GM18861 (cell line): ENCODE measurements around the gene OAS1.
"Not testable (repeated sequence)": the region's sequence is repeated elsewhere in the genome, so short reads cannot be mapped to it uniquely, and the experiment has no call there.

Experiments
- ATAC-seq: cut with Tn5 transposase; IDR thresholded peaks from one replicate; pipeline ENCODE4 v1.9.1; 2021; ENCODE audit not compliant: unreplicated experiment

Gene OAS1

GRCh38 chr12:112936927-112937326 lies 30.2 kb downstream of the OAS1 start:
- no peak for ATAC-seq

- no peak for ATAC-seq
These were observed 31.3 kb downstream of the OAS1 start, which contains the start of gene OAS3 for GRCh38 chr12:112937741-112938719. Gene OAS3 (plus strand): TSS chr12:112938474. CDS start chr12:112938531, 57 bp downstream.

- no peak for ATAC-seq
These were observed 32.0 kb downstream of the OAS1 start for GRCh38 chr12:112938751-112939150.

GRCh38 chr12:112939761-112940381 lies 33.1 kb downstream of the OAS1 start:
- peak; percentile 50 for ATAC-seq

GRCh38 chr12:112941528-112942335 lies 35.0 kb downstream of the OAS1 start:
- no peak for ATAC-seq

GRCh38 chr12:112942572-112942971 lies 35.8 kb downstream of the OAS1 start:
- no peak for ATAC-seq

- no peak for ATAC-seq
These were observed 37.4 kb downstream of the OAS1 start for GRCh38 chr12:112944024-112944690.

GRCh38 chr12:112945515-112945914 lies 38.8 kb downstream of the OAS1 start:
- no peak for ATAC-seq

GRCh38 chr12:112946236-112947000 lies 39.7 kb downstream of the OAS1 start:
- no peak for ATAC-seq

GRCh38 chr12:112947314-112947713 lies 40.6 kb downstream of the OAS1 start:
- ATAC-seq, result no peak

- no peak for ATAC-seq
These were observed 41.0 kb downstream of the OAS1 start for GRCh38 chr12:112947761-112948160.

- no peak for ATAC-seq
These were observed 42.0 kb downstream of the OAS1 start for GRCh38 chr12:112948806-112949205.

- ATAC-seq, result no peak
These were observed 43.9 kb downstream of the OAS1 start for GRCh38 chr12:112950701-112951100.

GRCh38 chr12:112957125-112957524 lies 50.4 kb downstream of the OAS1 start:
- not testable (repeated sequence) for ATAC-seq

- ATAC-seq, result no peak
These were observed 54.3 kb downstream of the OAS1 start for GRCh38 chr12:112961074-112961473.

GRCh38 chr12:112961536-112961935 lies 54.8 kb downstream of the OAS1 start:
- ATAC-seq, result no peak

GRCh38 chr12:112962561-112962960 lies 55.8 kb downstream of the OAS1 start:
- ATAC-seq, result no peak

- no peak for ATAC-seq
These were observed 56.6 kb downstream of the OAS1 start for GRCh38 chr12:112963227-112963861.

- no peak for ATAC-seq
These were observed 57.4 kb downstream of the OAS1 start for GRCh38 chr12:112964067-112964670.
